ENCODE results near the gene MST1. TPM values are rescaled to one million over a fixed set of nuclear protein-coding genes. Genes with fewer than 3 reads are reported as not detected.

The MST1 gene
- total RNA-seq, 1 experiment from 2014 or later = 1.7 TPM

- Histone ChIP-seq H3K79me2 (ENCODE audit: low read length) (no peaks in the 10 kb centered on the region), H3K36me3 (ENCODE audit: low read depth, low read length) (no peaks in the 10 kb centered on the region), H2AFZ (ENCODE audit: low read length) (no peak overlapping the region), H3K4me3 (ENCODE audit: low read length) (no peak overlapping the region), H3K27me3 (ENCODE audit: low read length) (no peaks in the 10 kb centered on the region), H3K4me1 (ENCODE audit: insufficient read depth, low read length) (peaks cover 19% of the 10 kb centered on the region), H3K4me2 (ENCODE audit: low read length) (no peak overlapping the region), H3K9me2 (replicated peaks; ENCODE audit: low read length) (no peaks in the 10 kb centered on the region), H3F3A (ENCODE audit: low read length, unreplicated experiment) (peaks cover 4% of the 10 kb centered on the region), H3K9me3 (ENCODE audit: low read length) (no peaks in the 10 kb centered on the region), H3K9ac (ENCODE audit: low read length) (no peak overlapping the region), H4K20me1 (ENCODE audit: low read length) (no peaks in the 10 kb centered on the region), H3K27ac (ENCODE audit: low read length) (no peak overlapping the region)
- ChIA-PET POLR2A (ENCODE audit: unreplicated experiment) (no interaction called here), CTCF (no interaction called here)
- intact Hi-C loops (cut with micrococcal nuclease) = no loop called here
- no TSS peak for BruUV-seq (replicated peaks)
- TF ChIP-seq, protein P1, sequence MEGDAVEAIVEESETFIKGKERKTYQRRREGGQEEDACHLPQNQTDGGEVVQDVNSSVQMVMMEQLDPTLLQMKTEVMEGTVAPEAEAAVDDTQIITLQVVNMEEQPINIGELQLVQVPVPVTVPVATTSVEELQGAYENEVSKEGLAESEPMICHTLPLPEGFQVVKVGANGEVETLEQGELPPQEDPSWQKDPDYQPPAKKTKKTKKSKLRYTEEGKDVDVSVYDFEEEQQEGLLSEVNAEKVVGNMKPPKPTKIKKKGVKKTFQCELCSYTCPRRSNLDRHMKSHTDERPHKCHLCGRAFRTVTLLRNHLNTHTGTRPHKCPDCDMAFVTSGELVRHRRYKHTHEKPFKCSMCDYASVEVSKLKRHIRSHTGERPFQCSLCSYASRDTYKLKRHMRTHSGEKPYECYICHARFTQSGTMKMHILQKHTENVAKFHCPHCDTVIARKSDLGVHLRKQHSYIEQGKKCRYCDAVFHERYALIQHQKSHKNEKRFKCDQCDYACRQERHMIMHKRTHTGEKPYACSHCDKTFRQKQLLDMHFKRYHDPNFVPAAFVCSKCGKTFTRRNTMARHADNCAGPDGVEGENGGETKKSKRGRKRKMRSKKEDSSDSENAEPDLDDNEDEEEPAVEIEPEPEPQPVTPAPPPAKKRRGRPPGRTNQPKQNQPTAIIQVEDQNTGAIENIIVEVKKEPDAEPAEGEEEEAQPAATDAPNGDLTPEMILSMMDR (conservative IDR thresholded peaks at IDR 0.05; ENCODE audit: low read depth, low read length) = no peak
- TF ChIP-seq EZH2 (IDR thresholded peaks at IDR 0.05; ENCODE audit: low read length, unreplicated experiment) (no peak), EZH2phosphoT487 (IDR thresholded peaks at IDR 0.05; ENCODE audit: borderline replicate concordance, low read length) (no peak)
- DNase-seq = no peak
- no peak for ATAC-seq
These were observed 25.0 kb downstream of the MST1 start for GRCh38 chr3:49664300-49664699.

- TF ChIP-seq, protein P1 (conservative IDR thresholded peaks at IDR 0.05; ENCODE audit: low read depth, low read length) = no peak
- TF ChIP-seq EZH2 (IDR thresholded peaks at IDR 0.05; ENCODE audit: low read length, unreplicated experiment) (no peak), EZH2phosphoT487 (IDR thresholded peaks at IDR 0.05; ENCODE audit: borderline replicate concordance, low read length) (no peak)
- Histone ChIP-seq H4K20me1 (ENCODE audit: low read length) (no peaks in the 10 kb centered on the region), H3K27me3 (ENCODE audit: low read length) (no peaks in the 10 kb centered on the region), H3K79me2 (ENCODE audit: low read length) (no peaks in the 10 kb centered on the region), H3K4me3 (ENCODE audit: low read length) (no peak overlapping the region), H3F3A (ENCODE audit: low read length, unreplicated experiment) (peaks cover 4% of the 10 kb centered on the region), H3K9me2 (replicated peaks; ENCODE audit: low read length) (no peaks in the 10 kb centered on the region), H3K4me1 (ENCODE audit: insufficient read depth, low read length) (peaks cover 14% of the 10 kb centered on the region), H3K9me3 (ENCODE audit: low read length) (no peaks in the 10 kb centered on the region), H3K4me2 (ENCODE audit: low read length) (no peak overlapping the region), H3K36me3 (ENCODE audit: low read depth, low read length) (no peaks in the 10 kb centered on the region), H3K27ac (ENCODE audit: low read length) (no peak overlapping the region), H3K9ac (ENCODE audit: low read length) (no peak overlapping the region), H2AFZ (ENCODE audit: low read length) (no peak overlapping the region)
- ATAC-seq (no peak), DNase-seq (no peak)
- intact Hi-C loops (cut with micrococcal nuclease) = no loop called here
- POLR2A ChIA-PET (ENCODE audit: unreplicated experiment) = interaction anchor here (0.6 kb wide), 2 partner anchors 215 to 1495 kb away, joined by 3 to 4 read pairs; no protein-coding TSS in a partner anchor
- CTCF ChIA-PET = no interaction called here
- no TSS peak for BruUV-seq (replicated peaks)
These were observed 25.4 kb downstream of the MST1 start for GRCh38 chr3:49663831-49664230.

DNA sequence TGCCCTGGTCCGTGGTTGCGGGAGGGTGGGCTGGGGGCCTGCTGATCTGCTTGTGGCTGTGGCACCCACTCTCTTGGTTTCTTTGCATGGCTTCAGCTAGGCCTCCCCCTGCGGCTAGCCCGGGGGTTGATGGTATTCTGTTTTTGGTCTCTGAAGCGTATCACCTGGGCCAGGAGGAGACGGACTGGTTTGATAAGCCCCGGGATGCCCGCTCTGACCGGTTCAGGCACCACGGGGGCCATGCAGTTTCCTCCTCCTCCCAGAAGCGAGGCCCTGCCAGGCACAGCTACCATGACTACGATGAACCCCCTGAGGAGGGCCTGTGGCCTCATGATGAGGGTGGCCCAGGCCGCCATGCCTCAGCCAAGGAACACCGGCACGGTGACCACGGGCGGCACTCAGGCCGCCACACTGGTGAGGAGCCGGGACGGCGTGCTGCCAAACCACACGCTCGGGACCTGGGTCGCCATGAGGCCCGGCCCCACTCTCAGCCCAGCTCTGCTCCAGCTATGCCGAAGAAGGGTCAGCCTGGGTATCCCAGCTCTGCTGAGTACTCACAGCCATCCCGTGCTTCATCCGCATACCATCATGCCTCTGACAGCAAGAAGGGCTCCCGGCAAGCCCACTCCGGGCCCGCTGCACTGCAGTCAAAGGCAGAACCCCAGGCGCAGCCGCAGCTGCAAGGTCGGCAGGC is 26.4 kb downstream of the MST1 start:
- no peak overlapping the region for H3K9ac ChIP-seq (ENCODE audit: low read length)
- DNase-seq = no peak
- TF ChIP-seq, protein P1 (conservative IDR thresholded peaks at IDR 0.05; ENCODE audit: low read depth, low read length) = no peak
- TF ChIP-seq EZH2 (IDR thresholded peaks at IDR 0.05; ENCODE audit: low read length, unreplicated experiment) = no peak
- no peak for TF ChIP-seq EZH2phosphoT487 (IDR thresholded peaks at IDR 0.05; ENCODE audit: borderline replicate concordance, low read length)
- H3F3A ChIP-seq (ENCODE audit: low read length, unreplicated experiment) = no peaks in the 10 kb centered on the region
- H3K4me3 ChIP-seq (ENCODE audit: low read length) = no peak overlapping the region
- no TSS peak for BruUV-seq (replicated peaks)
- no peak overlapping the region for H2AFZ ChIP-seq (ENCODE audit: low read length)
- ATAC-seq = no peak
- H3K27ac ChIP-seq (ENCODE audit: low read length) = no peak overlapping the region
- no peaks in the 10 kb centered on the region for H4K20me1 ChIP-seq (ENCODE audit: low read length)
- H3K79me2 ChIP-seq (ENCODE audit: low read length) = no peaks in the 10 kb centered on the region
- H3K36me3 ChIP-seq (ENCODE audit: low read depth, low read length) = no peaks in the 10 kb centered on the region
- H3K9me2 ChIP-seq (replicated peaks; ENCODE audit: low read length) = no peaks in the 10 kb centered on the region
- ChIA-PET CTCF (no interaction called here), POLR2A (ENCODE audit: unreplicated experiment) (interaction anchor here (0.6 kb wide), 2 partner anchors 215 to 1494 kb away, joined by 3 to 4 read pairs; no protein-coding TSS in a partner anchor)
- no peaks in the 10 kb centered on the region for H3K9me3 ChIP-seq (ENCODE audit: low read length)
- H3K4me1 ChIP-seq (ENCODE audit: insufficient read depth, low read length) = peaks cover 5% of the 10 kb centered on the region
- intact Hi-C loops (cut with micrococcal nuclease) = no loop called here
- no peaks in the 10 kb centered on the region for H3K27me3 ChIP-seq (ENCODE audit: low read length)
- no peak overlapping the region for H3K4me2 ChIP-seq (ENCODE audit: low read length)
